Measurements from ENCODE around the gene MLXIP. TPM values are rescaled to one million over a fixed set of nuclear protein-coding genes. Genes with fewer than 3 reads are reported as not detected.

Gene MLXIP
- total RNA-seq, 1 donor from 2014 or later, result 72.2 TPM

DNA sequence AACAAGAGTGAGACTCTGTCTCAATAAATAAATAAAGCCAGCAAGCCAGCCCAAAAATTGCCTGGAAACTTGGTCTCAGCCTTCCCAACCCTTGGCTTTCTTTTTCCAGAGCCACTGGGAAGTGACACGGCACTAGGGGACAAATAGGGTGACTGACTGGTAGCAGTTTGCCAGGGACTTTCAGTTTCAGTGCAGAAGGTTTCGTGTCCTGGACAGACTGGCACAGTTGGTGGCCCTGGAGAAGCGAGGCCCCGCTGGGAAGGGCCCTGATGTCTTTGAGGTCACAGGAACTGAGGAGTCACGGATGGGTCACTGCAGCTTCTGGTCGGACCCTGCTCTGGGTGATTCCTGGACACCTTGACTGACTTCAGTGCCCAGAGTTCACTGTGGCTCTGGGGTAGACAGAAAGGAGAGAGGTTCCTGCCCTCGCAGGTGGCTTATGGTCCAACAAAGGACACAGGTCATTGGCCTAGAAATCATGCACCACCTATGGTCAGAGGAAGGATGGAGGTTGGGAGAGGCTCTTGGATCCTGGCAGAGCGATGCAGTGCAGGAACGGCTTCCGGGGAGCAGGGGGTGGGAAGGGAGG, 107.0 kb downstream of the MLXIP start:
- DNase-seq (ENCODE audit: low spot score), result no peak

- no peak for DNase-seq (ENCODE audit: low spot score)
These were observed 108.9 kb downstream of the MLXIP start for GRCh38 chr12:122187466-122187865.

- DNase-seq (ENCODE audit: low spot score), result no peak
These were observed 111.3 kb downstream of the MLXIP start for GRCh38 chr12:122189626-122190475.

DNA sequence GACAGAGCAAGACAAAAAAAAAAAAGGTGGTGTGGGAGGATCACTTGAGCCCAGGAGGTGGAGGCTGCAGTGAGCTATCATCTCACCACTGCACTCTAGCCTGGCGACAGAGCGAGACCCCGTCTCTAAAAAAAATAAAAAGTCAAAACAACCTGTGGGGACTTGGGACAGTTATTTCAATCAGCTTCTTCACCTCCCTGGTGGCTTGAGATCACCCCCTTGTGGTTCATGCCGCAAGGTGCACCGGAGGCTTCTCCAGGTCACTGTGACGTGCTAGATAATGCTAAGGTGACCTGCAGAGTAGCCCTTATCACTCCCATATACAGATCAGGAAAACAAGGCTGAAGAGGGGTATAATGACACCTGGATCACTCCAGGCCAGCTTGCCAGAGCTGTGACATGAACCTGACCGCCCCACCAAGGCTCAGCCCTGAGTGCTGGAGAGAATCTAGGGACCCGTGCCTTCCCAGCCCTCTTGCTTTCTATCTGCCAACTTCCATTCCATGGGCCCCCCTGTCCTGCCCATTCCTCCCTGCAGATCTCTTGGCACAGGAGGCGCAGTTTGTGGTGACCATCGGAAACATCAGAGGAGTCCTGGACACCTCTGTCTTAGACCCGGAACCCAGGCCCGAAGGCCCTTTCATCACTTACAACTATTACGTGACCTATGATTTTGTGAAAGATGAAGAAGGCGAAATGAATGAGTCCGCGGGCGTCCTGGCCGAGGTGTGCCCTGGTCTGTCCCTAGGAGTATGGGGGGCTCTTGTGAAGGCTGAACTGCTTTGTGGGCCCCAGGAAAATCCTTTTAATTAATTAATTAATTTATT, 112.5 kb downstream of the MLXIP start:
- no peak for DNase-seq (ENCODE audit: low spot score)

GRCh38 chr12:122192441-122192840, 113.9 kb downstream of the MLXIP start:
- DNase-seq (ENCODE audit: low spot score), result no peak

DNA sequence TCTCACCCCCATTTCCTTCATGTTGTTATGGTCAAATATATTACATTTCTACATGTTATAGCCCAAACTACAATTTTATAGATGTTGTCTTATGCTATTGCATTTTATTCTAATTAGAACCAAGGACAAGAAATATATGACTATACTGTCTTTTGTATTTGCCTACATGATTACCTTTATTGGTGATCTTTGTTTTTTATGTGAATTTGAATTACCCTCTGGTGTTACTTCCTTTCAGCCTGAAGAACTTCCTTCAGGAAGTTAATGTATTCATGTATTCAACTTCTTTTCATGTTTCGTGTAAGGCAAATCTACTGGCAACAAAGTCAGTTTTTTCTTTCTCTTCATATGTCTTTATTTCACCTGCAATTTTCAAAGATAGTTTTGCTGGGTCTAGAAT, 116.2 kb downstream of the MLXIP start:
- no peak for DNase-seq (ENCODE audit: low spot score)

- no peak for DNase-seq (ENCODE audit: low spot score)
These were observed 116.8 kb downstream of the MLXIP start for GRCh38 chr12:122195405-122195804.

Other genes starting within 250 kb of the MLXIP start
- gene HPD, start 219.9 kb upstream of the MLXIP start, total RNA-seq, result 3.1 TPM
- 43.3 TPM for gene PSMD9, start 190.0 kb upstream of the MLXIP start, total RNA-seq
- 3.9 TPM for gene CFAP251, start 160.2 kb upstream of the MLXIP start, total RNA-seq
- 14.8 TPM for gene BCL7A, start 56.9 kb upstream of the MLXIP start, total RNA-seq
- not detected for gene IL31, start 95.5 kb downstream of the MLXIP start, total RNA-seq
- gene LRRC43, start 104.4 kb downstream of the MLXIP start, total RNA-seq, result 0.86 TPM
- gene B3GNT4, start 125.0 kb downstream of the MLXIP start, total RNA-seq, result not detected
- 62.2 TPM for gene DIABLO, start 147.3 kb downstream of the MLXIP start, total RNA-seq
- gene VPS33A, start 187.7 kb downstream of the MLXIP start, total RNA-seq, result 19.9 TPM